NCI-H2196 treated with DMSO at 0.1 percent for 48 hours (cell line): ENCODE data around the gene PCDHGC4.

Source experiments
- DNase-seq: peaks from one replicate; lab custom pipeline; 2025; ENCODE audit not compliant: unreplicated experiment; lab: John Stamatoyannopoulos, UW

Gene PCDHGC4

GRCh38 chr5:141528291-141528984 is 43.6 kb downstream of the PCDHGC4 start:
- DNase-seq: peak; percentile 79

- DNase-seq: no peak
Observed at GRCh38 chr5:141529002-141529401, 44.2 kb downstream of the PCDHGC4 start.

- no peak for DNase-seq
Observed at GRCh38 chr5:141529873-141530272, 45.0 kb downstream of the PCDHGC4 start.

- no peak for DNase-seq
Observed at GRCh38 chr5:141532726-141533125, 47.9 kb downstream of the PCDHGC4 start.

GRCh38 chr5:141533897-141534296 is 49.1 kb downstream of the PCDHGC4 start:
- no peak for DNase-seq

- no peak for DNase-seq
Observed at GRCh38 chr5:141534492-141535213, 49.8 kb downstream of the PCDHGC4 start.
